ENCODE data around the gene RHBDD1.

DNA sequence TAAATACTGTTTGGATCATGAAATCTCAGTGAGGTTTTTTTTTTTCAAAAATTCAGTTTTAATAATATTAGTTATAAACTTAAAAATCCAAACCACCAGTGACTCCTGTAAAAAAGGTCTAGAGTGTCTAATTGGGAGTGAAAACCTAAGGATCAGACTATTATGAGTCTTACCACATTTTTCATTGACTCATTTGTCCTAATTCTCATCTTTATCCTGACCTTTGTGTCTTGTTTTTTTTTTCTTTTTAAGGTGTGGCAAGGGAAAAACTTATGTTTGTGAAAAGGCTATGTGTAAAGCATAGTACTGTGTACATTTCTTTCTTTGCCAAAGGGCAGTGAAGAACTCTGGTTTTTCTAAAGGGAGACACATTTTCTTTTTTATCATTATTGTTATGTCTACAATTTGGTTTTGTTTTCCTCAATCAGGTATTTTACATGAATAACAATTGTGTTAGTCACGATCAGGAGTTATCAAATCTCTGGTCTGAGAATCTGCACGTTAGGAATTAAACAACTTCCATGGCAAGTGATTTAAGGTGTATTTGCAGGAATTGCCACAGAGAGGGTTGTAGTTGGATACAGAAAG, 52.6 kb downstream of the RHBDD1 start:
- TF ChIP-seq CTCF (IDR thresholded peaks at IDR 0.05; ENCODE audit: low read depth, low read length, poor library complexity, severe bottlenecking) (no peak), EZH2phosphoT487 (IDR thresholded peaks at IDR 0.05; ENCODE audit: borderline replicate concordance, low read length) (no peak)
